K562 (cell line): ENCODE results near the gene CELSR2. TPM values are rescaled to one million over a fixed set of nuclear protein-coding genes. Genes with fewer than 3 reads are reported as not detected.
A peak's percentile ranks its signal among the peaks of the same experiment; 100 is the strongest.
"Not testable (repeated sequence)": the region's sequence is repeated elsewhere in the genome, so short reads cannot be mapped to it uniquely, and the experiment has no call there.

ENCODE experiments used
- ATAC-seq: fragments of 200-7000 bp; cut with Tn5 transposase; 3 replicates; pipeline ENCODE4 v1.9.1; 2020; ENCODE audit warnings: moderate library complexity
- BruUV-seq: library from RNA; stranded (reverse); fragments of 400-500 nt; replicated peaks from 2 replicates; lab custom pipeline; 2021; lab: Mats Ljungman, UMichigan
- CTCF ChIA-PET: fragments of 300-600 bp; formaldehyde crosslinking; extraction: SDS; loops from one replicate; lab custom pipeline; 2021; ENCODE audit warnings: low intra/inter-chr PET ratio; lab: Yijun Ruan, JAX
- POLR2A ChIA-PET: fragments of 300-600, 350-650 bp; sonication (Branson Sonifier 250); formaldehyde crosslinking; extraction: SDS; loops from one replicate; lab custom pipeline; 2021; ENCODE audit warnings: antibody characterized with exemption, inconsistent platforms; lab: Yijun Ruan, JAX
- DNase-seq, 4 experiments: peaks; one replicate each; pipeline versions ENCODE4 v3.0.0 to v3.0.0-alpha.2; 2011 to 2018; ENCODE audit warnings: low spot score in 3 of 4, mixed read lengths in 3 of 4; ENCODE audit errors: extremely low read depth in 1 of 4
- FAIRE-seq: peaks from 2 replicates; lab custom pipeline; 2011; peaks lifted over from hg19 to GRCh38; lab: Jason Lieb, UNC
- H2AFZ ChIP-seq: 2 replicates; pipeline ENCODE4 v1.6.0; 2011; ENCODE audit warnings: low read depth, low read length, control low read depth, inconsistent platforms
- H3K27ac ChIP-seq: fragments of 200-600 bp; 3 replicates; pipeline ENCODE4 v1.8.0; 2011; ENCODE audit warnings: low read depth, mild to moderate bottlenecking, control low read depth, inconsistent platforms, low read length, moderate library complexity, mixed read lengths; ENCODE audit errors: extremely low read depth
- H3K27me3 ChIP-seq, 2 experiments: fragments of 300-600 bp in 1 of 2; 2 replicates in 1 of 2; 3 replicates in 1 of 2; pipeline versions ENCODE4 v1.6.0 to v1.8.0; 2011; ENCODE audit warnings: inconsistent platforms in 2 of 2, low read length in 2 of 2, mild to moderate bottlenecking in 1 of 2, mixed read lengths in 1 of 2, moderate library complexity in 1 of 2; ENCODE audit not compliant: control insufficient read depth in 2 of 2, insufficient read depth in 2 of 2
- H3K36me3 ChIP-seq: fragments of 300-600 bp; 3 replicates; pipeline ENCODE4 v1.8.0; 2011; ENCODE audit warnings: mild to moderate bottlenecking, low read length, inconsistent platforms; ENCODE audit not compliant: control insufficient read depth, insufficient read depth
- H3K4me1 ChIP-seq, 2 experiments: fragments of 200-600 bp in 1 of 2; replicated peaks in 1 of 2; 2 replicates in 1 of 2; 3 replicates in 1 of 2; pipeline versions ENCODE4 v1.5.1 to v1.8.0; 2011; ENCODE audit warnings: inconsistent platforms in 2 of 2, low read length in 2 of 2, mild to moderate bottlenecking in 1 of 2, mixed read lengths in 1 of 2, moderate library complexity in 1 of 2; ENCODE audit not compliant: control insufficient read depth in 2 of 2, insufficient read depth in 2 of 2
- H3K4me2 ChIP-seq: 2 replicates; pipeline ENCODE4 v1.6.1; 2011; ENCODE audit warnings: low read length, control low read depth, inconsistent platforms, mixed read lengths; ENCODE audit not compliant: insufficient read depth
- H3K4me3 ChIP-seq: fragments of 200-600 bp; sonication (generic), shearing (Covaris generic); 2 replicates; pipeline ENCODE4 v1.5.1; 2016; ENCODE audit warnings: control low read depth, inconsistent platforms
- H3K79me2 ChIP-seq: fragments of 200-600 bp; 3 replicates; pipeline ENCODE4 v1.8.0; 2011; ENCODE audit warnings: low read length, inconsistent platforms; ENCODE audit not compliant: control insufficient read depth, insufficient read depth
- H3K9ac ChIP-seq, 2 experiments: 2 replicates each; pipeline versions ENCODE4 v1.6.0 to v1.6.1; 2011; ENCODE audit warnings: low read depth in 2 of 2, low read length in 2 of 2, control low read depth in 1 of 2, inconsistent platforms in 1 of 2, mild to moderate bottlenecking in 1 of 2, mixed read lengths in 1 of 2; ENCODE audit not compliant: insufficient read depth in 1 of 2
- H3K9me1 ChIP-seq: one replicate; pipeline ENCODE4 v1.6.0; 2011; ENCODE audit warnings: inconsistent platforms, mild to moderate bottlenecking, low read length, moderate library complexity; ENCODE audit not compliant: control insufficient read depth, insufficient read depth
- H3K9me3 ChIP-seq: replicated peaks from 2 replicates; pipeline ENCODE4 v1.5.1; 2011; ENCODE audit warnings: low read depth, low read length, inconsistent platforms; ENCODE audit not compliant: control insufficient read depth, insufficient read depth
- H4K20me1 ChIP-seq: replicated peaks from 2 replicates; pipeline ENCODE4 v1.6.1; 2011; ENCODE audit warnings: low read length, inconsistent platforms, mixed read lengths; ENCODE audit not compliant: control insufficient read depth, insufficient read depth
- ATF7 ChIP-seq: fragments of 450-650 bp; IDR thresholded peaks from 2 replicates; pipeline ENCODE4 v1.7.1; 2014; ENCODE audit warnings: mild to moderate bottlenecking, moderate library complexity
- NR2C1 ChIP-seq, 2 experiments: fragments of 450-650 bp; IDR thresholded peaks; 2 replicates each; pipeline ENCODE4 v1.6.1; 2017; ENCODE audit warnings: mild to moderate bottlenecking in 2 of 2, antibody characterized with exemption in 1 of 2, inconsistent platforms in 1 of 2, missing compliant biosample characterization in 1 of 2, missing genetic modification characterization in 1 of 2
- REST ChIP-seq, 2 experiments: fragments of 450-650 bp; formaldehyde crosslinking in 1 of 2; IDR thresholded peaks; 2 replicates each; pipeline versions ENCODE4 v1.4.0 to v1.6.1; 2014 to 2020; ENCODE audit warnings: mild to moderate bottlenecking in 2 of 2, borderline replicate concordance in 1 of 2, low read depth in 1 of 2
- SRF ChIP-seq, 2 experiments: fragments of 250-450, 450-650 bp in 1 of 2; sonication (Bioruptor Pico) in 1 of 2; sonication (generic) in 1 of 2; formaldehyde crosslinking; IDR thresholded peaks; 2 replicates each; pipeline versions ENCODE4 v1.5.0 to v1.5.1; 2020 to 2022; ENCODE audit warnings: mild to moderate bottlenecking in 1 of 2, missing genetic modification reagents in 1 of 2
- ZHX1 ChIP-seq: fragments of 150-350 bp; conservative IDR thresholded peaks from 2 replicates; pipeline ENCODE4 v1.6.1; 2014; ENCODE audit warnings: low read length
- ZNF584 ChIP-seq: fragments of 200-800 bp; sonication (Bioruptor generic); IDR thresholded peaks from 2 replicates; pipeline ENCODE4 v1.6.1; 2016; ENCODE audit warnings: low read depth, mild to moderate bottlenecking, missing genetic modification characterization, missing compliant biosample characterization
- ZNF589 ChIP-seq: fragments of 200-800 bp; sonication (Bioruptor generic); IDR thresholded peaks from 2 replicates; pipeline ENCODE4 v1.6.1; 2016; ENCODE audit warnings: low read depth, missing genetic modification characterization, missing compliant biosample characterization
- WGBS: fragments of 100-300 bp; shearing (Covaris generic); methylation state at CpG from one replicate; pipeline ENCODE4 v1.1.6; 2016; ENCODE audit warnings: low coverage, mixed read lengths; ENCODE audit not compliant: insufficient coverage; ENCODE audit errors: missing lambda C conversion rate; 5-methylcytosine and 5-hydroxymethylcytosine counted together
- in situ Hi-C: fragments of 300-500 bp; cut with MboI; formaldehyde crosslinking; loops from 4 replicates; pipeline ENCODE4 v1.15.0; 2018; ENCODE audit warnings: inconsistent platforms, mixed read lengths
- intact Hi-C: fragments of 100-400 bp; cut with micrococcal nuclease; formaldehyde crosslinking; loops from 2 replicates; pipeline ENCODE4 v1.14.2; 2022
- polyA plus RNA-seq, 8 experiments: library from polyadenylated mRNA; depleted of rRNA in 4 of 8; stranded (reverse) in 5 of 8; unstranded in 3 of 8; fragments of >200 nt; fragmentation: Nextera tagmentation in 2 of 8; fragmentation: Illumina TruSeq in 1 of 8; extraction: Ambion mirVana in 2 of 8; extraction: Trizol in 1 of 8; gene quantifications; 2 replicates each; pipeline versions ENCODE4 v1.2.1 to v1.2.3, GENCODE V29; 2011 to 2014; ENCODE audit warnings: inconsistent platforms in 1 of 8, missing spikeins in 1 of 8
- total RNA-seq, 7 experiments: library from RNA; depleted of rRNA in 6 of 7; stranded (reverse); fragments of >200 nt in 6 of 7; fragmentation: Illumina TruSeq in 2 of 7; extraction: Trizol in 2 of 7; gene quantifications; 2 replicates each; pipeline versions ENCODE4 v1.2.1 to v1.2.3, GENCODE V29; 2011 to 2021; ENCODE audit warnings: low replicate concordance in 1 of 7

CELSR2 gene
- total and polyA plus RNA-seq, 9 of the 15 experiments (the other 6 are each of a cell fraction or from before 2014, with no cell fraction given), result 0.31 to 21.9 (median 4.2) TPM

GRCh38 chr1:109283748-109284600 is 34.6 kb downstream of the CELSR2 start (continued):
- TF ChIP-seq ZNF584 (CRISPR knock-in tag) (peak; percentile 71; the same call in 1 of the 2 replicates), ZHX1 (no peak)

GRCh38 chr1:109286762-109287161 is 37.4 kb downstream of the CELSR2 start:
- H3K4me3 ChIP-seq; H3K9me1 ChIP-seq; FAIRE-seq; BruUV-seq; H3K9me3 ChIP-seq; intact Hi-C loops; H4K20me1 ChIP-seq; CTCF ChIA-PET; ATAC-seq; H3K4me2 ChIP-seq; H3K27ac ChIP-seq; POLR2A ChIA-PET; H3K27me3 ChIP-seq; H3K9ac ChIP-seq; in situ Hi-C loops; H2AFZ ChIP-seq; DNase-seq; H3K36me3 ChIP-seq; TF ChIP-seq REST (CRISPR knock-in tag; IDR thresholded peaks at IDR 0.05; ENCODE audit: low read depth); NR2C1 (IDR thresholded peaks at IDR 0.05): not testable (repeated sequence)
- H3K79me2 ChIP-seq, result peaks cover 21% of the 10 kb centered on the region
- H3K4me1 ChIP-seq, result peaks cover 28 to 31% of the 10 kb centered on the region in 2 experiments
- 63% methylated on average over 5 of the region's 5 CpGs for WGBS
- TF ChIP-seq ATF7 (peak; percentile 75; the same call in 1 of the 2 replicates), SRF (CRISPR knock-in tag; IDR thresholded peaks at IDR 0.05) (peak in 1 of 2 experiments; percentile 78; a peak in 2 of 4 replicates), ZNF589 (peak; percentile 39; the same call in 1 of the 2 replicates), REST (IDR thresholded peaks at IDR 0.05; ENCODE audit: borderline replicate concordance) (peak; percentile 68), NR2C1 (tag; IDR thresholded peaks at IDR 0.05) (0 out of 2 replicates have a peak, but pooled peaks have one; percentile 15)
